GM19468 (cell line): ENCODE measurements around the gene SLC28A1.

Source experiments
- ATAC-seq: cut with Tn5 transposase; IDR thresholded peaks from one replicate; pipeline ENCODE4 v1.9.1; 2021; ENCODE audit warnings: mild to moderate bottlenecking, moderate library complexity, moderate number of reproducible peaks; ENCODE audit not compliant: unreplicated experiment; ENCODE audit errors: extremely low read depth

SLC28A1 gene

DNA sequence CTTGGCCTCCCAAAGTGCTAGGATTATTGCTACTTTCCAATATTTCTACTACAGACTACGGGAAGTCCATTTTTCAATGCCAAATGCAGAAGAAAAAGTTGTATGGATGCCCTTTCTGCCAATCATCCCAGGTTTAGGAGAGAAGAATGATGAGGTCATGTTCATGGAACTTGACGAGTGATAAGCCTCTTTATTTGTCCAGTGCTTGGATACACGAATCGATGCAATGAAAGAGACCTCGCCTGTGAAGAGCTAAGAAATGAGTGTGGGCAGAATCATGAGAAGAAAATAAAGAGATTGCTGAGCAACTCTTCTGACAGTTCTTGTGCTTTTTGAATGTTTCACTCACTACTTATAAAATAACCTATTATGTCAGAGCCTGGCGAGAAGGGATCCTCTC is 996 bp upstream of the SLC28A1 start:
- no peak for ATAC-seq

DNA sequence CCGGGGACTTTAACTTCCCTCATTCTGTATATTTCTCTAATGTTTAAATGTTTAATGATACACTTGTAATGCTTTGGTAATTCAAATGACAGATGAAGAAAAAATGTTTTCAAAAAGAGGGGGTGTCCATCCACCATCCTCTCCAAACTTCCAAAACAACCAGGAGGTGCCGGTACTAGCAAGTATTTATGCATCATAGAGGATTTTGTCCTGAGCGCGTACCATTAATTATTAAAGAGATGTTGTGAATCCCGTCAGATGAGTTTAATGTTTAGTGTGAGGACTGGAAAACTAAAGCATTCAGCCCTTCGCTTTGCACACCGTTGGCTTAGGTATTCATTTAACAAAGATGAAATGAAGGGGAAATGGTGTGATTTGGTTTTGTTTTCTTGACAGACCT is 1.3 kb downstream of the SLC28A1 start:
- no peak for ATAC-seq

DNA sequence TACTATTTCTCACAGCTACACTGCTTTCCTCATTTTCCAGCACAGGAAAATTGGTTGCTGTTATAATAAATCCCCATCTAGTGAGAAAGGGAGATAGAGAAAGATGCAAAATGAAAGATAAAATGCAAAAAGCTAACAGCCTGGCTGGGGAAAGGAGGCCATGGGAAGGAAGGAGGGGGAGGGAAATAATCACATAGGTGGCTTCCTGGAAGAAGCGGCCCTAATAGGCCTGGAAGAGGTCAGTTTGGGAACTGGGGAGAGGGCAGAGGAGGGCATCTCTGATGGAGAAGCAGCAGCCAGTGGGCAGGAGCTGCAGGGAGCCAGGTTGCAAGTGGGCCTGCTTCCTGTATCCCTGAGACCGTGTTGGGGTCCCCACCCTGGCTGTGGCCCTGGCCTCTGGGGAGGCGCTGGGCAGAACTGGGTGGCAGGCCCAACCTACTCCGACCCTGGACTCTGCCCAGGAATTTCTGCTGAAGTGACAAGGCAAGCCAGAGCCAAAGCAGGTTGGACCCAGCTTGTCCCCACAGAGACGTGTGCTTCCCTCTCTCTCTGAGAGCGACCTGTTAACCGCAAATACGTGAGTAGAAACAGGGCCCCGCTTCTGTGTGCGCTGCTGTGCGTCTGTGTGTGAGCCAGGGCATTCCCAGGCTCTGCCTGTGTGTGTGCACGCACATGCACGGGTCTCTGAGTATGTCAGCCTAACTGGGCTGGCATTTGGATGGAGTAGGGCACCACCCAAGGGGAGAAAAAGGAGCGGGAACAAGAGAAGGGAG is 1.9 kb downstream of the SLC28A1 start:
- no peak for ATAC-seq

DNA sequence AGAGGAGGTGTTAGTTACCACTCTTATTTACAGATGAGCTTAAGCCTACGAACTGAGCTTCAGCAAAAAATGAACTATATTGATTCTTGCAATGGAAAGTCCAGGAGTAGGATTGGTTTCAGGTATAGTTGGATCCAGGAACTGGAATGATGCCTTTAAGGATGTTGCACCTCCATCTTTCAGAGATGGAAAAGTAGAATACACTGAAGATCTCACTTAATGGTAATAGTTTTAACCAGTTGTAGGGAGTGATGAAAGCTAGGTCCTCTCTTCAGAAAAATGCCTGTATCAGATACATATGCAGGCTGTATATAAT is 2.5 kb downstream of the SLC28A1 start:
- no peak for ATAC-seq

DNA sequence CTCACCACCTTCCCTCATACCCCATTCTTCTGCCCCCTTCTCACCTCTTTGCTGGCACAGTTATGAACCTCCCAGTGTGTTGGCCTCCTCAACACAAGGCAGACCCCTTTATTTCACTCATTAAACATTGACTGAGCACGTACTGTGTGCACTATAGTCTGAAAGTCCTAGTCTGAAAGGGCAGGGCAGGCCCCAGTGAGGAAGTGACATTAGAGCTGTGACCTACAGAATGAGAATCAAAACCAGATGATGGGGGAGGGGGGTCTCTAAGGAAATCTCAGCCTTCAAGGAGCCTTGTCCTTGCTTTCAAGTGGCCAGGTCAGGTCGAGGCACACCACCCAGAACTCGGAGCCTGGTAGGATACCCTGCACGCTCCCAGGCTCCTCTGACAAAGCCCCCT is 3.5 kb downstream of the SLC28A1 start:
- no peak for ATAC-seq

DNA sequence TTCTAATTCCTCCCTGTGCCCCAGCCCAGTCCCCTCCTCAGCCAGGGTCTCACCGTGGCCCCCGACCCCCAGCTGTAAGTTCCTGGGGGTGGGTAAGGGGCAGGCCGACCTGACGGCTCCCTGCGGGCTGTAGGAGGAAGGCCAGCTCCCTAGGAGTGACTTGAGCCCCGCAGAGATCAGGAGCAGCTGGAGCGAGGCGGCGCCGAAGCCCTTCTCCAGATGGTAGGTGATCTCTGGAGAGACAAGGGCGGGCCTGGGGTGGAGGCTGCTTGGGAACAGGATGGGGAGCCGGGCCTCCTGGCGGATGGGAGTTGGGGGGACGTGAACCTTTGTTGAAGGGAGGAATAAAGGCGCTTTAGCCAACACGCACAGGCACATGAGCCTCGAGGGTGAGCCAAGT is 4.2 kb downstream of the SLC28A1 start:
- ATAC-seq: no peak

DNA sequence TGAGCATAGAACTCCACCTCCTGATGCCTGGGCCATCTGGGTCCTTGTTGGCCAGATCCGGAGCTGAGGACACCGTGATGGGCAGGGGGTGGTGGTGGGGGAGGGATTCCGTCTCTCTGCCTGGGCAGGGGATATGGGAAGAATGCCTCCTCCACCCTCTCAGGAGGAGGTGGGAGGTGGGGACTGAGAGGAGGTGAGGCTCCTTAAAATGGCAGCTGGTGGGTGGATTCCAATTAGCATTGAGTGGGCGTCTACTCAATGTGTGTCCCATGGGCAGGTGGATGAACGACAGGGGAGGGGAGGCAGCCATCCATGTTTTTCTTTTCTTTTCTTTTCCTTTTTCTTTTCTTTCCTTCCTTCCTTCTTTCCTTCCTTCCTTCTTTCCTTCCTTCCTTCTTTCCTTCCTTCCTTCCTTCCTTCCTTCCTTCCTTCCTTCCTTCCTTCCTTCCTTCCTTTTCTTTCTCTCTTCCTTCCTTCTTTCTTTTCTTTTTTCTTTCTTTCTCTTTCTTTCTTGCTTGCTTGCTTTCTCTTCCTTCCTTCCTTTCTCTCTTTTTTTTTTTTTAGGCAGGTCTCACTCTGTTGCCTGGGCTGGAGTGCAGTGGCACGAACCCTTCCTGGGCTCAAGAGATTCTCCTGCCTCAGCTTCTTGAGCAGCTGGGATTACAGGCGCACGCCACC is 5.0 kb downstream of the SLC28A1 start:
- ATAC-seq: no peak

DNA sequence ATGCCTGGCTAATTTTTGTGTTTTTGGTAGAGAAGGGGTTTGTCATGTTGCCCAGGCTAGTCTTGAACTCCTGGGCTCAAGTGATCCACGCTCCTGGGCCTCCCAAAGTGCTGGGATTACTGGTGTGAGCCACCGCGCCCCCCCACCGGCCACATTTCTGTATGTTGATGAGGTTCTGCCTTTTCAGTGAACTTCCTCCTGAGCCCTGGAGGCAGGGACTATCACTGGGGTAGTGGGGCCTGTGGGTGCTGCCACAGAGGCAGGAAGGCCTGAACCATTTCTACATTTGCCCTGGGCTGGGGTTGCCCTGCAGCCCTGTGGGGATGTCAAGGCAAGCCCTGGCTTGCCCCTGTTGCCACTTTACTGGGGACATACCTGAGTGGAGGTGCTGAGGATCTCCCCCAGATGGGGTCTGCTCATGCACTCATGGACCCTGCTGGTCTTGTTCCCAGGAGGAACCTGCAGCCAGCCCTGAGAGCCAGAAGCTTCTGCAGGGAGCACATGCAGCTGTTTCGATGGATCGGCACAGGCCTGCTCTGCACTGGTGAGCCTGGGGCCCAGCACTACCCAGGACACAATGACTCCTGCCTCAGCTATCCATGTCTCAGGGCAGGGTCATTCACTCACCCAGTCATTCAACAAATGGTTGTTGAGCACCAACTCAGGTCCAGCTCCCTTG is 5.7 kb downstream of the SLC28A1 start:
- no peak for ATAC-seq

DNA sequence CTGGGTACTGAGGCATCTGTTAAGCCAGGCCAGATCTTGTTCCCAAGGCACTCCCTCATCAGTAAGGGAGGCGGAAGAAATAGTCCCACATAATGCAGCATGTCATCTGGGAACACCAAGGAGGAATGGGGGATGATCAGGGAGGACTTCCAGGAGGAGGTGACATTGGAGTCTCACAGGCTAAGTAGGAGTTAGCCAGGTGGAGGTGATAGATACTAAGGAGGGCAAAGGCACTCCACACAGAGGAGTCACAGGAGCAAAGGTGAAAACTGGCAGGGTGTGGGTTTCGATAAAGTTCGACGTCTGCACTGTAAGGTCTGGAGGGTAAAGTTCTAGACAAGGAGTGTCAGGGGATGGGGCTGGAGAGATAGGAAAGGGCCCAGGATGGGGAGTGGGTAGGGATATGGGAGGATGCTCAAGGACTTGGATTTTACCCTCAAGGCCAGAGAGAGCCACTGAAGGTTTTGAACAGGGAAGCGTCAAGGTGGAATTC is 6.3 kb downstream of the SLC28A1 start:
- no peak for ATAC-seq

DNA sequence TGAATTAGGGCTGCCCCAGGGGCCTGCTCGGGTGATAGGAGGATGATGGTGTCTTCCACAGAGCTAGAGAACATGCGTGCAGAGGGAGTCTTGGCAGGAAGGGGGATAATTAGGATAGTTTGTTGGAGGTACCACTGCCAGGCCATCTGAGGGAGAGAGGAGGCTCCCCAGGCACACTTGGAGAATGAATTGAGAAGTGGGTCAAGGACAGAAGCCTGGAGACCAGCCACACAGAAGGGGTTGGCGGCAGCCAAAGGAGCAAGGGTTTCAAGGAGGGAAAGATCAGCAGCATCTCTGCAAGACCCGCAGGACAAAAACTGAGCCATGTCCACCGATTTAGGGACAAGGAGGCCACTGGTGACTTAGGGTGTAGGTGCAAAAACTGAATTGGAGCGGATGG is 6.9 kb downstream of the SLC28A1 start:
- no peak for ATAC-seq

DNA sequence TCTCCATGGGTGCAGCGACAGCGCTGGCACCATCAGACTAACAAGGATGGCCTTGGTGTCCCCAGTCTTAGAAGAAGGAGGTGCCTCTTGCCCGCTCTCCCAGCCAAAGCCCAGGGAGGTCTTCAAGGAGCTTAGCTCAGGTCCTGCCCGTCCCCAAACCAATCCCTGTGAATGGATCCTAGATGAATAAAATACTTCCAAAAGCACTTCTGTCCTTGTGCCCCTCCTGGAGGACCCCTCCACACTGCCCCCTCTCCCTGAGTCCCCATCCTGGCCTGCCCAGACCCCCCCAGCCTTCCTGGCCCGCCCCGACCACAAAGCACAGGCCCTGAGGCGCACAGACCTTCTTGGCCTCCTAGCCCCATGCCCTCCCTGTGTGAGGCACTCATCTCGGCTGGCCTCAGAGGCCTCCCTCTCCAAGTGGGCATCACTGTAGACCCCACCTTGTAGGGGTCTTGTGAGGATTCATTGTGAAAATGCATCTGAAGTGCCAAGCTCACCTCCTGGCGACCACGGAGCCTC is 8.4 kb downstream of the SLC28A1 start:
- no peak for ATAC-seq

DNA sequence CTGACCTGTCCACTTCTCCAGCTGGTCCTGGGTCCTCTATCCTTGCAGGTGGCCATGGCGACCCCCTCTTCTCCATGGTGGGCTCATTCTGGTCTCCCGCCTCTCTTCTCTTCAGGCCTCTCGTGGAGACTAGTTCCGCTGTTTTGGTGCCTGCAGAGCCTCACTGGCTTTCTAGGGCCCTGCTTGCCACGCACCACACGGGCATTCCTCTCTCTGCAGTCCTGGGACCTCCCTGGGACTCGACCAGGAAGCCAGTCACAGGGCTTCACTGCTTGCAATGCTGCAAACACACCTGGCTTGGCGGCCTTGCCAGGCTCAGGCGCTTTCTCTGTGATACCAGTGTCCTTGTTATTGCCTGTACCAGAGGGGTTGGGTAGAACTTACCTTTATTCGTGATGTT is 9.1 kb downstream of the SLC28A1 start:
- no peak for ATAC-seq

DNA sequence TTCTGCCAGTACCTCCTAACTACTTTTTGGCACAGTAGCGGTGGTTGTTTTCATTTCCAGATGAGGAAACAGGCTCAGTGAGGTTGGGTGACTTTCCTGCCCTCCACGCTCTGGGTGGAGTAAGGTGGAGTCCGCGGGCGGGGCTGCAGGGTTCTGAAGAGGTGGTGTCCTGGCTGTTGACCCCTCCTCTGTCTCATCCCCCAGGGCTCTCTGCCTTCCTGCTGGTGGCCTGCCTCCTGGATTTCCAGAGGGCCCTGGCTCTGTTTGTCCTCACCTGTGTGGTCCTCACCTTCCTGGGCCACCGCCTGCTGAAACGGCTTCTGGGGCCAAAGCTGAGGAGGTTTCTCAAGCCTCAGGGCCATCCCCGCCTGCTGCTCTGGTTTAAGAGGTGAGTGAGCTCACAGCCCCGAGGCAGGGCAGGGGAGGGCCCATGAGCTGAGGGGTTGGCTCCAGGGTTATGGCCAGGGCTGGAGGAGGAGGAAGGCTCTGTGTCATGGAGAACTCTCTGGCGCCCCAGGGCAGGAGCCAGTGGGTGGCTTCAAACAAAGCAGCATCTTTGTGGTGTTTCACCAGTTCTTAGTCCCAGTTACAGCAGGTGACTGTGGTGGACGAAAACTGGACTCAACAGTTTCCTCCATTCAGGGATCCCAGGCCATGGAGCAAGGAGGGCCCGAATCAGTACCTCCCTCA is 10.4 kb downstream of the SLC28A1 start:
- no peak for ATAC-seq

DNA sequence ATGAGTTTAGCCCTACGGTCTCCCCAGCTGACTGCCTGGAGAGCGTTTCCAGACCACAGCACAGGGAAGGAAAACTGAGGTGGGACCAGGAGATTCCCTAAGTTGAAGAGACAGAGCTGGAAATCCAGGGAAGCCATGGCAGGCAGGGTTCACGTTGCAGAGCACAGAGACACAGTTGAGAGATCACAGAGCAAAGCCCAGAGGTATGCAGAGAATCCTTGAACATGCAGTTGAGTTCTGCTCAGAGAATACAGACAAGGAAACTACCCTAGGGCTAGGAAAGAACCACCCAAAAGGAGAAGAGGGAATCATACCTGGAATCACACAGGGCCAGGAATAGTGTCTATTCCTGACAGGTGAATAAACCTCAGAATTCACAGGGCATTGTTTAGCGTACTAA is 14.3 kb downstream of the SLC28A1 start:
- no peak for ATAC-seq

DNA sequence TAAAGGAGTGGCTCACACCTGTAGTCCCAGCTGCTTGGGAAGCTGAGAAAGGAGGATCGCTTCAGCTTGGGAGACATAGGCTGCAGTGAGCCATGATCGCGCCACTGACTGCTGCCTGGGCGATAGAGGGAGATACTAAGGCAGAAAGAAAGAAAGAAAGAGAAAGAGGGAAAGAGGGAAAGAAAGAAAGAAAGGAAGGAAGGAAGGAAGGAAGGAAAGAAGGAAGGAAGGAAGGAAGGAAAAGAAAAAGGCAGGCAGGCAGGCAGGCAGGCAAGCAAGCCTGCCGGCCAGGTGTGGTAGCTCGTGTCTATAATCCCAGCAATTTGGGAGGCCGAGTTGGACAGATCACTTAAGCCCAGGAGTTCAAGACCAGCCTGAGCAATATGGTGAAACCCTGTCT is 15.3 kb downstream of the SLC28A1 start:
- no peak for ATAC-seq

DNA sequence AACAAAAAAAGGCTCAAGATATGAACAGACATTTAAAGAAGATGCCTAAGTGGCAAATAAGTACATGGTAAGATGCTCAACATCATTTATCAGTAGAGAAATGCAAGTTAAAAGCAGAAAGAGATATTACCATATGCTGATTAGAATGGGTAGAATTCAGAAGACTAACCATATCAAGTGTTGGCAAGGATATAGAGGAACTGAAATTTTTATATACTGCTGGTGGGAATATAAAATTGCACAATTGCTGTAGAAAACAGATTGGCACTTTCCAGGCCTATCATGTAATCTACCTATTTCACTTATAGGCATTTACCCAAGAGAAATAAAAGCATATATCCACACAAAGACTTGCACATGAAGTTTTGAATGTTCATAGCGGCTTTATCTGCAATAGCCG is 17.1 kb downstream of the SLC28A1 start:
- ATAC-seq: no peak

DNA sequence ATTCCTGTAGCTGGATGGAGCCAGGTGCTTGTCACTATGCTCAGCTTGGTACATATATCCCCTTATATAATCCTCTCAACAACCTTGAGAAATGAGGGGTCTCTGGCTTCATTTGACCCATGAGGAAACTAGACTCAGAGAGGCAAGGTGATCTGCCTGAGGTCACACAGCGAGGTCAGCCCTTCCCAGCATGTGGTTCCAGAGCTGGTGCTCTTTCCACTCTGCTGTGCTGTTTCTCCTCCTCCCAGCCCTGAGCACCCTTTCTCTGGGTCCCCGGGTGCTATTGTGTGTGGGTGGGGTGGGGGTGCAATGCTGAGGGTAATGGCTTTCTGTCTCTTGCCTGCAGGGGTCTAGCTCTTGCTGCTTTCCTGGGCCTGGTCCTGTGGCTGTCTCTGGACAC is 19.3 kb downstream of the SLC28A1 start:
- ATAC-seq: no peak

DNA sequence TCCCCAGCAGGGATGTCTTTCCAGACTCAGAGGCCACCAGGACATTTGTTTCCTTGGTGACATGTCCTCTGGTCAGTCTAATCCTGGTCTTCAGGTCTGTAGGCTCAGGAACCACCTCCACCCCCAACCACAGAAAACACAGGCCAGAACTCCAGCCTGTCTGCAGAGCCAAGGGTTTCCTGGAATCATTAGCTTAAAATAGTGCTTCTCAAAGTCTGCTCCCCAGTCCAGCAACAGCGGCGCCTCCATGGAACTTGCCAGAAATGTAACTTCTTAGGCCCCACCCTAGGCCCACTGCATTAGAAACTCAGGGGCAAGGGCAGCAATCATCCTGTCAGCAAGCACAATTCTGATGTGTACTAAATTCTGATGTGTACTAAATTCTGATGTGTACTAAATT is 20.0 kb downstream of the SLC28A1 start:
- ATAC-seq: no peak

DNA sequence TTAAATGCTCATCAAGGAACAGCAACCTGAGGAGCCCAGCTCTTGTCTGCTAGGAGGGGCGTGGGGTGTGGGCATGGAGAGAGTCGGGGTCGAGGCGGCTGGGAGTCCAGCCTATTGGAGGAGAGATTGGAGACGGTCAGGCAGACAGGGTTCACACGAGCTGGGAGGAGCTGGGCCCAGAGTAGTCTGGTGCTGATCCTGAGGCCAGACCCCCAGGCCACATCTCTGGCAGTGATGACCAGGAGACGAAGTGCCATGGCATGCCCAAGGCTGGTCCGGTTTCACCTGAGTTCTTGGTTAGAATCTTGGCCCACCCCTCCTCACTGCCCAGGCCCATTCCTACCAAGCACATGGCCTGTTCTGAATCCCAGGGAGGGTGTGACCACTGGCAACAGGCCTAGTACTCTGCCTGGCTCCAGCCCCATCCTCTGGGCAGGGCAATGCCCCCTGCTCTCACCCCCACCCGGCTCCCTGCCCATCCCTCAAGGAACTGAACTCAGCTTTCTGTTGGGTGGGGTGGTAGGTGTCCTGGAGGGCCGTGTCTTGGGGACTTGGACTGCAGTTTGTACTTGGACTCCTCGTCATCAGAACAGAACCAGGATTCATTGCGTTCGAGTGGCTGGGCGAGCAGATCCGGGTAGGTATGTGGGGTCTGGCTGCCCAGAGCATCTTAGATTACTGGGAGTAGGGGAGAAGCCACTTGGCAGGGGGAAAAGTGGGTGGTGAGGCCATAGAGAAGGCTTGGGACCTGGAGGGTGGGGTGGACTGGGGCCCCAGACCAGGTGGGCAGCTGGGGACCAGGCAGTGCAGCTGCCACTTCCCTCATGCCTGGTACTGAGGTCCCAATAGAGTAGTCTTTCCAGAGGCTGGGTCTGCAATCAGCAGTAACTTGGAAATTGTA is 20.8 kb downstream of the SLC28A1 start:
- ATAC-seq: no peak

DNA sequence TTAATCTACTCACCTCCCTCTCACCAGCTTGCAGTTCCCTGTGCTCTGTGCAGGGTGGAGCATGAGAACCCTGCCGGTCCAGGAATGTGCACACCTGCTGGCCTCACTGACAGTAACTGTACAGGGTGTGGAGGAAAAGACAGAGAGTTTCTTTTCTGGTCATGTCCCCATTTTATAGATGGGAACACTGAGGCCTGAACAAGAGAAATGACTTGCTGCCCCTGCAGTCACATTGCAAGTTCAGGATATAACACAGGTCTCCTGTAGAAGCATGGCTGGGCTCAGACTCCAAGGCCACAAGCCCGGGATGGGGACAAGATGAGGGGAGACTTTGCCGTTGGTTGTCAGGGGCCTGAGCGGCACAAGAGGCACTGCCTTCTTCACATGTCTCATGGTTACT is 23.3 kb downstream of the SLC28A1 start:
- ATAC-seq: no peak
